GM12801 (cell line): Measurements from ENCODE around the gene EMID1.

Experiments
- TF ChIP-seq, protein P1 (sequence below): IDR thresholded peaks from one replicate; pipeline ENCODE4 v1.5.1; 2011; ENCODE audit warnings: control low read depth; ENCODE audit not compliant: insufficient read length; ENCODE audit errors: extremely low read depth

EMID1 gene

DNA sequence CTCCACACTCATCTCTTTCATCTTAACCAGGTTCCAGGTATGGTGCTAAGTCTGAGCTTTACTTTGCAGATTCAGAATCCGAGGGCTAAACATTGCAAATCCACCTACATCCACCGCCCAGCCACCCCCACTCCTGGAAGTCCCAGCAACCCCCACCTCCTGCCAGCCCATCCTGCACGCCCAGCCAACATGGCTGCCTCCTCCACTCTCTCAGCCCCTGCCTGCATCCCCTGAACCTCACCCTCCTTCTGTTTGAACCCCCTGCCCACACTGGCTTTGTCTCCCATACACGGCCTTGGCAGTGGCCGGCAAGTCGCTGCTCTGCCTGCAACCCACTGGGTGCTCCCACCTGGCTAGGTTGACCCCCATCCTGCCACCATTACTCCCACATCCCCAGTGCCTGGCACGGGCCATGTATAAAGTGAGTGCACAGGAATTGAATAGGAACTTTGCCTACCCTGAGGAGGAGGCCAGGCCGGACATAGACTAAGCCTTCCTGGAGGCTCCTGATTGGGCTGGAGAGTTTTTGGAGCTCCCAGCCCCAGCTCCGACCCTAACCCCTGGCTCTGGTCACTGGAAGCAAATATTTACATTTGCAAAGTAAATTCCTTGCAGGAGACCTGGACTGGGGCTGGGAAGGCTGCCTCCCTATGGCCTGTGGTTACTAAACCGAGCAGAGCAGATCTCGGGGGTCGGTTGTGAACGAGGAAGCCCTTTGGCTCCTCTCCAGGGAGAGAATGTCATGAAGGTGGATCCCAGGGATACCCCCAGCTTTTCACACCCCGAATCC lies 14.4 kb downstream of the EMID1 start:
- TF ChIP-seq, protein P1, sequence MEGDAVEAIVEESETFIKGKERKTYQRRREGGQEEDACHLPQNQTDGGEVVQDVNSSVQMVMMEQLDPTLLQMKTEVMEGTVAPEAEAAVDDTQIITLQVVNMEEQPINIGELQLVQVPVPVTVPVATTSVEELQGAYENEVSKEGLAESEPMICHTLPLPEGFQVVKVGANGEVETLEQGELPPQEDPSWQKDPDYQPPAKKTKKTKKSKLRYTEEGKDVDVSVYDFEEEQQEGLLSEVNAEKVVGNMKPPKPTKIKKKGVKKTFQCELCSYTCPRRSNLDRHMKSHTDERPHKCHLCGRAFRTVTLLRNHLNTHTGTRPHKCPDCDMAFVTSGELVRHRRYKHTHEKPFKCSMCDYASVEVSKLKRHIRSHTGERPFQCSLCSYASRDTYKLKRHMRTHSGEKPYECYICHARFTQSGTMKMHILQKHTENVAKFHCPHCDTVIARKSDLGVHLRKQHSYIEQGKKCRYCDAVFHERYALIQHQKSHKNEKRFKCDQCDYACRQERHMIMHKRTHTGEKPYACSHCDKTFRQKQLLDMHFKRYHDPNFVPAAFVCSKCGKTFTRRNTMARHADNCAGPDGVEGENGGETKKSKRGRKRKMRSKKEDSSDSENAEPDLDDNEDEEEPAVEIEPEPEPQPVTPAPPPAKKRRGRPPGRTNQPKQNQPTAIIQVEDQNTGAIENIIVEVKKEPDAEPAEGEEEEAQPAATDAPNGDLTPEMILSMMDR: no peak

DNA sequence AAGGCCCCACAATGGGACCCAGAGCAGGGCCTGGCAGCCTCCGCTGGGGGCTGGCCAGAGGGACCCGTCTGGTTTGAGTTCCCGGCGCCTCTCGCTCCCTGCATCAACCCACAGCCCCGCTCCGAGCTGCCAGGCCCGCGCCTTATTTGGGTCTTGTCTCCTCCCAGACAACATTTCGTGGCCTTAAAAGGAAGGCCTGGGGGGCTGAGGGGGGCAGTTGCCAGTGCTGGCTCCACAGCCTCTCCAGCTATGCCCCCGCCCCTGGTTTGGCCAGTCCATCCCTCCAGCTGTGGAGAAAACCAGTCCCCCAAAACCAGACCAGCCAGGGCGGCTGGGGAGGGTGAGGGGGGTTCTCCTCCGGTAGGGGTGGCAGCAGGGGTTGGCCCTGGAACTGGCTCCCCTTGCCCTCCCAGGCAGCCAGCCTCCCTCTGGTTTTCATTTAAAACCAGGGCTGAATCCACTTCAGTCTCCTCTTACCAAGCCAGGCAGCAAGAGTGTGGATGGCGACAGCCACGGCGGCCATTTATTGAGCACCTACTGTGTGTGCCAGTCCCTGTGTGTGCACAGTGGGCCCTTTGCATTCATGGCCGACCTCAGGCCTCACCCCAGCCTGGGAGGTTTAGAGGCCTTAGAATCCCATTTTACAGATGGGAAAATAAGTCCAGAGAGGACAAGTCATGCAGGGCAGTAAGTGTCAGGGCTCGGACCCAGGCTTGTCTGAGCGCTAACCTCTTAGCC lies 18.6 kb downstream of the EMID1 start:
- TF ChIP-seq, protein P1: no peak

DNA sequence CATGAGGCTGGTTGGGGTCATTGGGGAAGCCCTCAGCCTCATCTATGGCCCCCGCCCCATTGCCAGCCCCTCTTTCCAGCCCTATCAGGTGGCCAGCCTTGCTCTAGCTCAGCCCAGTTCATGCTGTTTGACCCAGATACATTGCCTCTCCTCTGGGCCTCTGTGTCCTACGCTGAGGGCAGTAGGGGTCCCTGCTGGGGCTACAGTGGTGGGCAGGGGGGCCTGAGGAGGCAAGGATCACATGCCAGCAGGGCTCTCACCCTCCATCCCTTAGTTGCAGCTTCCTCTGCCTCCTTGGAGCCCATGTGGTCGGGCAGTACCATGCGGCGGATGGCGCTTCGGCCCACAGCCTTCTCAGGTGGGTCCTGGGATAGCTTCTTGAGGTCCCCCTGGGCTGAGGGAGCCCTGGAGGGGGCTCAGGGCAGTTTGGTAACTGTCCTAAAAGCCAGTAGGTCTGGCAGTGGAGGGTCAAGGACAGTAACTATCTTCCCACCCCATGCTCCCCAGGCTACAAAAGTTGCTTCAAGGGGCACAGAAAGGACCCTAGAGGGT lies 19.2 kb downstream of the EMID1 start:
- TF ChIP-seq, protein P1: no peak

DNA sequence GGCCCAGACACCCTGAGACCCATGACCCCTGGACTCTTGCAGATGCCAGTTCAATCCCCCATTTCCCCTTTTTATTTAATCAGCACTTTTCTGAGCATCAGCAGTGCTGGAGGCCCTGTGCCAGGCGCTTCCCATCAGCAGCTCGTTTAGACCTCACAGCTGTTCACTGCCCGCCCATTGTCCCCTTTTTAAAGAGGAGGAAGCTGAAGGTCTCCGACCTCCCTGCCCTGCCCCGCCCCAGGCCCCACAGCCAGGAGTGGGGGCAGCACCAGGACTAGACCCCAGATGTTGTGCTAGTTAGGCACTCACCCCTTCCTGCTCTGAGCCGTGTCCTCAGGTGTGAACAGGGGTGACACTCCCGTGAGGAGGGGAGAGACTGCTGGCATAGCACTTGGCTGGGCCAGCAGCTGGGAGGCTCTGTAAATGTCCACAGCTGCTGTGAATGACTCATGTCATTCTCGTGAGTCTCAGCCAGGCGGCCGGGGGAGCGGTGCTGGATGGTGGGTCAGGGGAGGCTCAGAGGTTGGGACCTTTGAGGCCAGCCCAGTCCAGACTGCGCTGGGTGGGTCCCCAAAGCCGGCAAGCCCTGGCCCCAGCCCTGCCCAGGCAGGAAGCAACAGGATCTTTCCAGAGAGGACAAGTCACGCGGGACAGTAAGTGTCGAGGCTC lies 19.9 kb downstream of the EMID1 start:
- TF ChIP-seq, protein P1: no peak

DNA sequence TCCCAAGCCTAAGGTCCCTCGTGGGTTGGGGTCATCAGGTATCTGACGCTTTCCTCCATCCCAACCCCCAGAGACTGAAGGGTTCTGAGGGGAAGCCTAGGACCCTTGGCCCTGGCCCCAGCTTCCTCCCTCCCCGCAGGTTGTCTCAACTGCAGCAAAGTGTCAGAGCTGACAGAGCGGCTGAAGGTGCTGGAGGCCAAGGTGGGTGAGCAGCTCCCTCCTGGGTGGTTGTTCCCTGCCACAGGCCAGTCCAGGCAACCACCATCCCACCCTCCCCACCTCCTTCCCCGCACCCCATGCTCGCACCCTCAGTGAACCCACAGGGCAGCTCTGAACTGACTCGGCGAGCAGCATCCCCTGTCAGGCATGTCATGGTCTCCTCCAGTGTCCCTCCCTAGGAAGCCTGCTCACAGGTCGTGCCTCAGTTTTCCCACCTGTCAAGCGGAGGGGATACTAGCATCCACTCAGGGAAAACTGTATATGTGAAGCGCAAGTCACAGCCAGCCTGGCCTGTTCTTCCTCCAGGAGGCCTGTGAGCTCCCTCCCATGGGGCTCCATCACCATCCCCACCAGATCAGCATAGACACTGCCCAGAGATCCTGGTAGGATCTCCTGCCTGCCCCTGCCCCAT lies 20.8 kb downstream of the EMID1 start:
- TF ChIP-seq, protein P1: no peak

DNA sequence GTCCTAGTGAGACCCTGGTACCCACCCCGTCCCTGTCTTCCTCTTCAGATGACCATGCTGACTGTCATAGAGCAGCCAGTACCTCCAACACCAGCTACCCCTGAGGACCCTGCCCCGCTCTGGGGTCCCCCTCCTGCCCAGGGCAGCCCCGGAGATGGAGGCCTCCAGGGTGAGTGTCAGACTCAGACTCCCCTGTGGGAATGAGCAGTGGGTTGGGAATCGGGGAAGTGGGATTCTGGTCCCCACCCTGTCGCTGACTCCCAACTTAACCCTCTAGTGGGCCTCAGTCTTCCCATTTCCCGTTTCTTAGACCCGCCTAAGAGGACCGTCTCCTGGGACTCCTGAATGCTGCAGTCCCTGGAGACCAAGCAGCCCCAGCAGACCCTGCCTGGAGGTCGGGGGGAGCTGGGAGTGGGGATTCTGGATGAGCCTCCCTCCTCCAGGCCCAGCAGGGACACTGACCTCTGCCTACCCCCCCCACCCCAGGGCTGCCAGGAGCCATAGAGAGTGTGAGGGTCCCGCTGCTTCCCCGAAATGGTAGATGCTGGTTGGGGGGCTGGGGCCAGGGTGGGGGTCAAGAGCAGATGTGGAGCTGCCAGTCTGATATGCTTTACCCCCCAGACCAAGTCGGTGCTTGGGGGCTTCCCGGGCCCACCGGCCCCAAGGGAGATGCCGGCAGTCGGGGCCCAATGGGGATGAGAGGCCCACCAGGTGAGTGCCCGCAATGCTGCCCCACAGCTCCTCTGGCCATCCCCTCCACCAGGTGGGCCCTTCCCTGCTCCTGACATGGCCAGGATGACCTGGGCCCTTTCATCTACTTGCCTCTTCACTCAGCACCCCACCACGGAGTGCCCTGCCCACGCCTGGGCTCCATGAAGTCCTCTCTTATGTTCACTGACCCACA lies 25.5 kb downstream of the EMID1 start:
- TF ChIP-seq, protein P1: no peak
